GM18507 (cell line): ENCODE data around the gene IFT88.
"Not testable (repeated sequence)": the region's sequence is repeated elsewhere in the genome, so short reads cannot be mapped to it uniquely, and the experiment has no call there.

ENCODE experiments used
- DNase-seq: peaks from one replicate; pipeline ENCODE4 v3.0.0; 2011; ENCODE audit warnings: low read depth; ENCODE audit not compliant: insufficient read length; ENCODE audit errors: extremely low spot score
- FAIRE-seq: peaks from 2 replicates; lab custom pipeline; 2011; peaks lifted over from hg19 to GRCh38; lab: Jason Lieb, UNC

Gene IFT88

GRCh38 chr13:20679879-20680278, 112.9 kb downstream of the IFT88 start:
- no peak for FAIRE-seq
- DNase-seq = no peak

GRCh38 chr13:20680416-20681080, 113.6 kb downstream of the IFT88 start:
- no peak for FAIRE-seq
- no peak for DNase-seq

GRCh38 chr13:20681481-20681880, 114.5 kb downstream of the IFT88 start:
- FAIRE-seq, DNase-seq: not testable (repeated sequence)

- DNase-seq (no peak), FAIRE-seq (no peak)
Observed at GRCh38 chr13:20682061-20682460, 115.1 kb downstream of the IFT88 start.

GRCh38 chr13:20684041-20684440, 117.1 kb downstream of the IFT88 start:
- DNase-seq (no peak), FAIRE-seq (no peak)

- no peak for DNase-seq
- no peak for FAIRE-seq
Observed at GRCh38 chr13:20684546-20684945, 117.6 kb downstream of the IFT88 start.

GRCh38 chr13:20685092-20685491, 118.1 kb downstream of the IFT88 start:
- FAIRE-seq = no peak
- no peak for DNase-seq

GRCh38 chr13:20686167-20686566, 119.2 kb downstream of the IFT88 start:
- DNase-seq (no peak), FAIRE-seq (no peak)

- FAIRE-seq (no peak), DNase-seq (no peak)
Observed at GRCh38 chr13:20686863-20687579, 120.1 kb downstream of the IFT88 start.

GRCh38 chr13:20689291-20689690, 122.3 kb downstream of the IFT88 start:
- no peak for FAIRE-seq
- DNase-seq = no peak

- FAIRE-seq (no peak), DNase-seq (no peak)
Observed at GRCh38 chr13:20691616-20692015, 124.7 kb downstream of the IFT88 start.

GRCh38 chr13:20696073-20696472, 129.1 kb downstream of the IFT88 start:
- no peak for FAIRE-seq
- DNase-seq = no peak

GRCh38 chr13:20699715-20700114, 132.8 kb downstream of the IFT88 start:
- no peak for FAIRE-seq
- no peak for DNase-seq

- FAIRE-seq (no peak), DNase-seq (no peak)
Observed at GRCh38 chr13:20700288-20700687, 133.3 kb downstream of the IFT88 start.

- DNase-seq (no peak), FAIRE-seq (no peak)
Observed at GRCh38 chr13:20701461-20701860, 134.5 kb downstream of the IFT88 start.

- DNase-seq (no peak), FAIRE-seq (peak; percentile 5)
Observed at GRCh38 chr13:20702530-20702914, 135.6 kb downstream of the IFT88 start.

GRCh38 chr13:20702915-20703779, 136.2 kb downstream of the IFT88 start, which contains the start of gene IL17D:
IL17D (plus strand) TSS chr13:20703699; CDS start chr13:20704002, 303 bp downstream.
- DNase-seq (peak; percentile 33), FAIRE-seq (peak; percentile 36)

- FAIRE-seq (peak; percentile 5), DNase-seq (peak; percentile 87)
Observed at GRCh38 chr13:20703780-20704458, 137.0 kb downstream of the IFT88 start.

- FAIRE-seq = no peak
- DNase-seq = no peak
Observed at GRCh38 chr13:20704459-20705069, 137.6 kb downstream of the IFT88 start.
